H9 (cell line): ENCODE measurements around the gene TP53TG3D. TPM values are rescaled to one million over a fixed set of nuclear protein-coding genes. Genes with fewer than 3 reads are reported as not detected.
"Not testable (repeated sequence)": the region's sequence is repeated elsewhere in the genome, so short reads cannot be mapped to it uniquely, and the experiment has no call there.

Source experiments
- DNase-seq: peaks from one replicate; pipeline ENCODE4 v3.0.0-alpha.2; 2017
- H2AFZ ChIP-seq: one replicate; pipeline ENCODE4 v1.6.1; 2013; ENCODE audit warnings: mild to moderate bottlenecking, low read length, control low read depth, moderate library complexity
- H2AK5ac ChIP-seq: 2 replicates; pipeline ENCODE4 v1.6.1; 2013; ENCODE audit warnings: low read length, control low read depth, mixed read lengths; ENCODE audit not compliant: insufficient read length
- H2BK120ac ChIP-seq: one replicate; pipeline ENCODE4 v1.6.1; 2013; ENCODE audit warnings: low read depth, mild to moderate bottlenecking, low read length, control low read depth, inconsistent platforms; ENCODE audit not compliant: poor library complexity, severe bottlenecking
- H2BK12ac ChIP-seq: 2 replicates; pipeline ENCODE4 v1.6.1; 2013; ENCODE audit warnings: low read length, control low read depth, mixed read lengths, low read depth; ENCODE audit not compliant: insufficient read length
- H2BK15ac ChIP-seq: 2 replicates; pipeline ENCODE4 v1.6.1; 2013; ENCODE audit warnings: low read depth, low read length, control low read depth
- H2BK20ac ChIP-seq: one replicate; pipeline ENCODE4 v1.6.1; 2013; ENCODE audit warnings: low read depth, mild to moderate bottlenecking, low read length, control low read depth, inconsistent platforms; ENCODE audit not compliant: poor library complexity, severe bottlenecking
- H2BK5ac ChIP-seq: 2 replicates; pipeline ENCODE4 v1.6.1; 2013; ENCODE audit warnings: low read length, control low read depth, mixed read lengths; ENCODE audit not compliant: insufficient read length
- H3K14ac ChIP-seq: 2 replicates; pipeline ENCODE4 v1.6.1; 2013; ENCODE audit warnings: low read length, control low read depth; ENCODE audit not compliant: insufficient read depth
- H3K18ac ChIP-seq: 2 replicates; pipeline ENCODE4 v1.6.1; 2013; ENCODE audit warnings: low read depth, mild to moderate bottlenecking, mixed read lengths, low read length, control low read depth; ENCODE audit not compliant: insufficient read length
- H3K23ac ChIP-seq: 2 replicates; pipeline ENCODE4 v1.6.1; 2013; ENCODE audit warnings: low read length, control low read depth, mixed read lengths, low read depth; ENCODE audit not compliant: insufficient read length
- H3K23me2 ChIP-seq: 2 replicates; pipeline ENCODE4 v1.6.1; 2013; ENCODE audit warnings: low read depth, mild to moderate bottlenecking, mixed read lengths, low read length, control low read depth; ENCODE audit not compliant: insufficient read length, poor library complexity, severe bottlenecking
- H3K27ac ChIP-seq: 2 replicates; pipeline ENCODE4 v1.5.1; 2013; ENCODE audit warnings: low read length, control low read depth, mixed read lengths, low read depth; ENCODE audit not compliant: insufficient read length
- H3K27me3 ChIP-seq: 2 replicates; pipeline ENCODE4 v1.6.1; 2013; ENCODE audit warnings: low read length, control low read depth, inconsistent platforms; ENCODE audit not compliant: insufficient read depth
- H3K4ac ChIP-seq: 2 replicates; pipeline ENCODE4 v1.6.1; 2013; ENCODE audit warnings: low read depth, mild to moderate bottlenecking, control low read depth, inconsistent platforms, low read length, moderate library complexity
- H3K4me1 ChIP-seq: 2 replicates; pipeline ENCODE4 v1.6.1; 2013; ENCODE audit warnings: low read length, control low read depth, inconsistent platforms; ENCODE audit not compliant: insufficient read depth
- H3K4me2 ChIP-seq: 2 replicates; pipeline ENCODE4 v1.6.1; 2013; ENCODE audit warnings: low read length, control low read depth, mixed read lengths; ENCODE audit not compliant: insufficient read length, insufficient read depth
- H3K56ac ChIP-seq: 2 replicates; pipeline ENCODE4 v1.6.1; 2013; ENCODE audit warnings: low read depth, mild to moderate bottlenecking, mixed read lengths, low read length, control low read depth; ENCODE audit not compliant: insufficient read length
- H3K79me1 ChIP-seq: 2 replicates; pipeline ENCODE4 v1.6.1; 2013; ENCODE audit warnings: low read depth, mild to moderate bottlenecking, moderate library complexity, low read length, control low read depth, inconsistent platforms; ENCODE audit not compliant: insufficient read depth, poor library complexity, severe bottlenecking
- H3K79me2 ChIP-seq: 2 replicates; pipeline ENCODE4 v1.6.1; 2013; ENCODE audit warnings: low read length, control low read depth, inconsistent platforms; ENCODE audit not compliant: insufficient read depth
- H3K9ac ChIP-seq: 2 replicates; pipeline ENCODE4 v1.6.1; 2013; ENCODE audit warnings: low read length, control low read depth, mixed read lengths; ENCODE audit not compliant: insufficient read length; ENCODE audit errors: extremely low read depth
- H3K9me3 ChIP-seq: one replicate; pipeline ENCODE4 v1.6.1; 2013; ENCODE audit warnings: low read depth, low read length, inconsistent platforms; ENCODE audit not compliant: control insufficient read depth
- H3T11ph ChIP-seq: one replicate; pipeline ENCODE4 v1.6.1; 2013; ENCODE audit warnings: mild to moderate bottlenecking, low read length, control low read depth, inconsistent platforms
- H4K20me1 ChIP-seq: one replicate; pipeline ENCODE4 v1.6.1; 2013; ENCODE audit not compliant: control insufficient read depth, insufficient read length, insufficient read depth
- H4K5ac ChIP-seq: 2 replicates; pipeline ENCODE4 v1.6.1; 2013; ENCODE audit warnings: low read depth, mild to moderate bottlenecking, mixed read lengths, low read length, control low read depth; ENCODE audit not compliant: insufficient read length
- H4K8ac ChIP-seq: replicated peaks from 2 replicates; pipeline ENCODE4 v1.6.1; 2013; ENCODE audit warnings: low read length, control low read depth, mixed read lengths, low read depth; ENCODE audit not compliant: insufficient read length
- H4K91ac ChIP-seq: 2 replicates; pipeline ENCODE4 v1.6.1; 2013; ENCODE audit warnings: low read depth, mild to moderate bottlenecking, moderate library complexity, mixed read lengths, low read length, control low read depth; ENCODE audit not compliant: insufficient read length
- H3K27ac Mint-ChIP-seq, 3 experiments: 2 replicates in 2 of 3; 3 replicates in 1 of 3; pipeline ENCODE4 v1.8.0; 2020 to 2021; ENCODE audit warnings: mixed read lengths in 3 of 3, mild to moderate bottlenecking in 1 of 3, moderate library complexity in 1 of 3
- H3K27me3 Mint-ChIP-seq: 2 replicates; pipeline ENCODE4 v1.8.0; 2021; ENCODE audit warnings: low read depth, mild to moderate bottlenecking, moderate library complexity, mixed read lengths
- H3K36me3 Mint-ChIP-seq, 3 experiments: 2 replicates in 2 of 3; 3 replicates in 1 of 3; pipeline ENCODE4 v1.8.0; 2020 to 2021; ENCODE audit warnings: low read depth in 3 of 3, mixed read lengths in 3 of 3; ENCODE audit not compliant: insufficient read depth in 1 of 3
- H3K4me1 Mint-ChIP-seq, 2 experiments: 2 replicates each; pipeline ENCODE4 v1.8.0; 2020; ENCODE audit warnings: mixed read lengths in 2 of 2
- H3K4me3 Mint-ChIP-seq, 2 experiments: 2 replicates in 1 of 2; 3 replicates in 1 of 2; pipeline ENCODE4 v1.8.0; 2020 to 2021; ENCODE audit warnings: mild to moderate bottlenecking in 2 of 2, mixed read lengths in 2 of 2, moderate library complexity in 1 of 2
- H3K9me3 Mint-ChIP-seq, 2 experiments: 2 replicates in 1 of 2; 3 replicates in 1 of 2; pipeline ENCODE4 v1.8.0; 2020; ENCODE audit warnings: mild to moderate bottlenecking in 2 of 2, mixed read lengths in 2 of 2, moderate library complexity in 1 of 2
- WGBS: extraction: QIAGEN DNeasy Blood & Tissue Kit; methylation state at CpG from one replicate; pipeline ENCODE4 v1.1.7; 2013; ENCODE audit warnings: missing lambda C conversion rate, low lambda C conversion rate, mixed read lengths; ENCODE audit not compliant: insufficient read length; ENCODE audit errors: extremely low coverage; 5-methylcytosine and 5-hydroxymethylcytosine counted together
- total RNA-seq: library from RNA; stranded (reverse); gene quantifications from 2 replicates; pipeline ENCODE4 v1.2.1, GENCODE V29; 2021

Gene TP53TG3D
- total RNA-seq, 1 experiment from 2014 or later = not detected

- no CpG with 5 or more reads among the region's 16 CpGs for WGBS
- H3K23me2 ChIP-seq, H3K27ac ChIP-seq, H4K5ac ChIP-seq, H3K23ac ChIP-seq, H2AK5ac ChIP-seq, H4K8ac ChIP-seq, H3K36me3 Mint-ChIP-seq, H2BK12ac ChIP-seq, DNase-seq, H2BK120ac ChIP-seq, H3K79me2 ChIP-seq, H3K4me1 Mint-ChIP-seq, H2BK15ac ChIP-seq, H4K91ac ChIP-seq, H2AFZ ChIP-seq, H3K9ac ChIP-seq, H4K20me1 ChIP-seq, H3K56ac ChIP-seq, H3K79me1 ChIP-seq, H3K14ac ChIP-seq, H3K9me3 Mint-ChIP-seq, H3K27me3 Mint-ChIP-seq, H3K9me3 ChIP-seq, H3T11ph ChIP-seq, H3K18ac ChIP-seq, H3K4me2 ChIP-seq, H3K27ac Mint-ChIP-seq, H3K4me1 ChIP-seq, H2BK20ac ChIP-seq, H2BK5ac ChIP-seq, H3K27me3 ChIP-seq, H3K4me3 Mint-ChIP-seq, H3K4ac ChIP-seq: not testable (repeated sequence)
Measured at GRCh38 chr16:32289197-32289596, 36.1 kb downstream of the TP53TG3D start.

GRCh38 chr16:32302776-32303175 lies 49.7 kb downstream of the TP53TG3D start:
- not testable (repeated sequence) for H3K27ac Mint-ChIP-seq, H2BK12ac ChIP-seq, H4K20me1 ChIP-seq, H2BK5ac ChIP-seq, H3K4me1 Mint-ChIP-seq, H3K4ac ChIP-seq, H3K9ac ChIP-seq, H3K27ac ChIP-seq, H4K91ac ChIP-seq, H2BK120ac ChIP-seq, H2AFZ ChIP-seq, H3K23ac ChIP-seq, H3K14ac ChIP-seq, H3K4me2 ChIP-seq, H4K5ac ChIP-seq, H3K23me2 ChIP-seq, H2BK20ac ChIP-seq, H3K79me2 ChIP-seq, H2AK5ac ChIP-seq, H3K9me3 ChIP-seq, H3K56ac ChIP-seq, DNase-seq, H3K4me3 Mint-ChIP-seq, H3K27me3 ChIP-seq, H3K18ac ChIP-seq, H3K27me3 Mint-ChIP-seq, H3K9me3 Mint-ChIP-seq, H4K8ac ChIP-seq, H3T11ph ChIP-seq, H2BK15ac ChIP-seq, H3K79me1 ChIP-seq, H3K36me3 Mint-ChIP-seq, H3K4me1 ChIP-seq
- WGBS = no CpG with 5 or more reads among the region's 4 CpGs
